ENCODE results near the gene ATP2C2. TPM values are rescaled to one million over a fixed set of nuclear protein-coding genes. Genes with fewer than 3 reads are reported as not detected.
"Not testable (repeated sequence)": the region's sequence is repeated elsewhere in the genome, so short reads cannot be mapped to it uniquely, and the experiment has no call there.

ATP2C2 gene
- total and polyA plus RNA-seq, 7 donors = 0.03 to 0.06 TPM; not detected in 5

DNA sequence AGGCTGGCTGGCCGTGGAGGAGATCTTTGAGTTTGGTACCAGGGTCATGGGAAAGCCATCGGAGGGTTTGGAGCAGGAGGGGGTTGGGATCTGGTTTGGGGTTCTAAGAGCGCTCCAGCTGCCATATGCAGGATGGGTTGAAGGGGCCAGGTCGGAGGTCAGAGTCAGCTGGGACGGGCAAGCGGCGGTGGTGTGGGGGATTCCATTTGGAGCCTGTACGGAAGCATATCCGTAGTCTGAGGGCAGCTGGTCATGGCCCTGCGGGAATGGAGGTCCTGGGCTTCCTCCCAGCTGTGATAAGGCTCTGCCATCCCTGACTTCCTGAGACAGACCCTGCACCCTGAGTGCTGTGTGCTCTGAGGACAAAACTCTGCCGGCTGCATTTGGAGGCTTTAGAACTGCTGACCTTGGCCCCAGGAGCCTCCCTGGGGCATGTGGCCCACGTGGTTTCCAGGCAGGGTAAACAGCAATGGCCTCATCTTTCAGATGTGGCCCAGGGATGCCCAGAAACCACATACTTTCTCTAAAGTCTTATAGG lies 46.5 kb downstream of the ATP2C2 start:
- TF ChIP-seq, protein P1, sequence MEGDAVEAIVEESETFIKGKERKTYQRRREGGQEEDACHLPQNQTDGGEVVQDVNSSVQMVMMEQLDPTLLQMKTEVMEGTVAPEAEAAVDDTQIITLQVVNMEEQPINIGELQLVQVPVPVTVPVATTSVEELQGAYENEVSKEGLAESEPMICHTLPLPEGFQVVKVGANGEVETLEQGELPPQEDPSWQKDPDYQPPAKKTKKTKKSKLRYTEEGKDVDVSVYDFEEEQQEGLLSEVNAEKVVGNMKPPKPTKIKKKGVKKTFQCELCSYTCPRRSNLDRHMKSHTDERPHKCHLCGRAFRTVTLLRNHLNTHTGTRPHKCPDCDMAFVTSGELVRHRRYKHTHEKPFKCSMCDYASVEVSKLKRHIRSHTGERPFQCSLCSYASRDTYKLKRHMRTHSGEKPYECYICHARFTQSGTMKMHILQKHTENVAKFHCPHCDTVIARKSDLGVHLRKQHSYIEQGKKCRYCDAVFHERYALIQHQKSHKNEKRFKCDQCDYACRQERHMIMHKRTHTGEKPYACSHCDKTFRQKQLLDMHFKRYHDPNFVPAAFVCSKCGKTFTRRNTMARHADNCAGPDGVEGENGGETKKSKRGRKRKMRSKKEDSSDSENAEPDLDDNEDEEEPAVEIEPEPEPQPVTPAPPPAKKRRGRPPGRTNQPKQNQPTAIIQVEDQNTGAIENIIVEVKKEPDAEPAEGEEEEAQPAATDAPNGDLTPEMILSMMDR (IDR thresholded peaks at IDR 0.05) = no peak
- H3K4me1 ChIP-seq = no peaks in the 10 kb centered on the region
- H3K36me3 ChIP-seq (ENCODE audit: insufficient read depth in 1 of 2, low read depth in 1 of 2) = no peaks in the 10 kb centered on the region
- ATAC-seq (no peak), DNase-seq (no peak)
- H3K27ac ChIP-seq = no peak overlapping the region
- 24 to 31% (median 30%) methylated on average over 12 of the region's 12 CpGs for WGBS, 3 donors
- H3K4me3 ChIP-seq = no peak overlapping the region
- intact Hi-C loops (cut with DNase I) = no loop called here
- no peaks in the 10 kb centered on the region for H3K9me3 ChIP-seq
- peaks cover 0 to 26% (median under 1%) of the 10 kb centered on the region in 3 donors for H3K27me3 ChIP-seq (ENCODE audit: insufficient read depth in 3 of 3, low read length in 2 of 3)

DNA sequence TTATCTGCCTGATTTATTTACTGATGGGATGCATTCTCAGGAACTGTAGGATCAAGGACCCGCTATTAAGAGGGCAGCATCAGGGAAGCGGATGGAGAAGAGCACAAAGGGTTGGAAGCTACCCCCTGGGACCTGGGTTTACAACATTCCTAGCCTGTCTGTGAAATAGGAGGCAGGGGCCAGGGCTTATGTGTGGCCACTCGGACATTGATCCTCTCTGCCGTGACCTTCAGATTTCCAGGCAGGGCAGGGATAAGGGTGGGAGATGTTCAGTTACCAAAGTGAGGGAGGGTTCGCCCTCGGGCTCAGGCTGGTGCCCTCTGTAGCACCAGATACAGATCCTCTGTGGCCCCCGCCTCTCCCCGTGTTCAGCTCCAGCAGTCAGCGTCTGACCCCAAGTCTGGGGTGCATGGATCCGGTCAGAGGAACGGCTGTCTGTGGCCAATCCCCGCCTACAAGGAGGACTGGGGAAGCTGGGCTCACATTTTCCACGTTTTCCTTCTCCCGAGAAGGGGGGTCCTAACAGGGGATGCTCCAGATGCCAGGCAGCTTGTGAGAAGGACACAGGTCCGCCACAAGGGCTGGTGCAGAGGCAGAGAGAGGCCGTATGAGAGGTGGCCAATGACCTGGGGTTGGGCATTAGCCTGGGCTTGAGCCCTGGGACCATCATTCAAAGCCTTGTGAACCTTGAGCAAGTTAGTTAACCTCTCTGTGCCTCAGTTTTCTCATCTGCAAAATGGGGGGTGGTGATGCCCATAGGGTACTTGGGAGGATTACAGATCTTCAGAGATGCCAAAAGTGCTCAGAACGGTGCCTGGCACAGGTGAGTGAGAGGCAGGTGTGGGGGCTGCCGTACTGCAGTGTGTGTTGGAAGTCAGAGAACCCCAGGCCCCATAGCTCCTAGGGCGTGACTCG lies 48.3 kb downstream of the ATP2C2 start:
- ATAC-seq (no peak), DNase-seq (no peak)
- Histone ChIP-seq H3K4me3 (no peak overlapping the region), H3K9me3 (no peaks in the 10 kb centered on the region), H3K4me1 (no peaks in the 10 kb centered on the region), H3K27ac (no peak overlapping the region), H3K36me3 (ENCODE audit: insufficient read depth in 1 of 2, low read depth in 1 of 2) (no peaks in the 10 kb centered on the region), H3K27me3 (ENCODE audit: insufficient read depth in 3 of 3, low read length in 2 of 3) (peaks cover 0 to 26% (median 3%) of the 10 kb centered on the region in 3 donors)
- WGBS, 3 donors = 45 to 51% (median 47%) methylated on average over 20 of the region's 20 CpGs
- intact Hi-C loops (cut with DNase I) = no loop called here
- TF ChIP-seq, protein P1 (IDR thresholded peaks at IDR 0.05) = no peak

DNA sequence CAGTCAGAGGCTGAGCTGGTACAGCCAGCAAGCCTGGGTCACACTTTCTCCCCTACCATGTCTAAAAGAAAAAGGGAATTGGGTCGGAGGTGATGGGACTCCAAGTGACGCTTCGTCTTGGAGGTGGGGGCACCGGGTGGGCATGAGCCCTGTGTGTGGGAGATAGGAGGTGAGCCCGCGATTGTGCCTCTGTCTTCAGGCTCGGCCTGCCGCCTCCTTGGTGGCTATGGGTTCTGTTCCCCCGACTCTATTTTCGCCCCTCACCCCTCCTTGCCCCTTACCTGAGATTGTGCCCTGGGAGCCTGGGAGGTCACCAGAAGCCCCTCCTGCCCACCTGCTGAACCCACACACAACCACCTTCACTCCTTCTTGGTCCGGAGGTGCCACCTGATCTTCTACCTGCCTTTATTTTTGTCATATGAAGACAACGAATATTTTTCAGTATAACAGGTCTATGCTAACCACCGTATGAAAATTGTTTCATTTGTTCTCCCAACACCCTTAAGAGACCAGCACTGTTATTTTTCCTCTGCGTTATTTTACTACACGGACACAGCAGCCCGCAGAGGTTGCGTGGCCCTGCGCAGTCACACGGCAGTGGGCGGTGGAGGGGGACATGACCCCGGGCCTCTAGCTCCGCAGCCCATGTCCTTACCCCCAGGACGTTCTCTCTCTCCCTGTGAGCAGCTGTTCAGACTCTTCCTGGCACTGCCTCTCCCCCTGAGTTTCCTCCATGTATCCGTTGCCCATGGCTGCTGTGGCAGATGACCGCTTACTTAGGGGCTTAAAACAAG lies 49.9 kb downstream of the ATP2C2 start:
- ATAC-seq (no peak), DNase-seq (no peak)
- intact Hi-C loops (cut with DNase I) = no loop called here
- WGBS, 3 donors = 79 to 90% (median 79%) methylated on average over 25 of the region's 25 CpGs
- TF ChIP-seq, protein P1 (IDR thresholded peaks at IDR 0.05) = no peak
- no peaks in the 10 kb centered on the region for H3K9me3 ChIP-seq
- H3K27me3 ChIP-seq (ENCODE audit: insufficient read depth in 3 of 3, low read length in 2 of 3) = peaks cover 0 to 26% (median 3%) of the 10 kb centered on the region in 3 donors
- H3K4me3 ChIP-seq = no peak overlapping the region
- no peak overlapping the region for H3K27ac ChIP-seq
- no peaks in the 10 kb centered on the region for H3K4me1 ChIP-seq
- no peaks in the 10 kb centered on the region for H3K36me3 ChIP-seq (ENCODE audit: insufficient read depth in 1 of 2, low read depth in 1 of 2)

DNA sequence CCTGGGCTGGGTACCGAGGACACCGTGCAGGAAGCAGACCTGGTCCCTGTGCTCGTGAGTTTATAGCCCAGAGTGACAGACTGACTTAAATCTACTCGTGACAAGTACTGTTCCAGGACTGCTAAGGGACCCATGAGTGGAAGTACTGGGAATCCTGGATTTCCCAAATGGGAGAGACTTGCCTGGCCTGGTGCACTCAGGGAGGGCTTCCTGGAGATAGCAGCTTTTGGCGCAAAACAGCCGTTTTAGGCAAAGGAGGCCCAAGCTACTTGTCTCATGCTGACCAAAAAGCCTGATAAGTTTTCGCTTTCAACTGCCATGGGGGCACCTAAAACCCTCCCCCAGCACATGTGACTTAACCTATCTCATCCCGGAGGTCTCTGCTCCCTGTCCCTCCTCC lies 51.4 kb downstream of the ATP2C2 start:
- TF ChIP-seq, protein P1 (IDR thresholded peaks at IDR 0.05) = no peak
- no peak overlapping the region for H3K27ac ChIP-seq
- H3K27me3 ChIP-seq (ENCODE audit: insufficient read depth in 3 of 3, low read length in 2 of 3) = peaks cover 0 to 26% (median 3%) of the 10 kb centered on the region in 3 donors
- no peak for ATAC-seq
- no peaks in the 10 kb centered on the region for H3K4me1 ChIP-seq
- 81 to 86% (median 85%) methylated on average over 8 of the region's 8 CpGs for WGBS, 3 donors
- no peaks in the 10 kb centered on the region for H3K9me3 ChIP-seq
- H3K36me3 ChIP-seq (ENCODE audit: insufficient read depth in 1 of 2, low read depth in 1 of 2) = no peaks in the 10 kb centered on the region
- intact Hi-C loops (cut with DNase I) = no loop called here
- H3K4me3 ChIP-seq = no peak overlapping the region
- no peak for DNase-seq

DNA sequence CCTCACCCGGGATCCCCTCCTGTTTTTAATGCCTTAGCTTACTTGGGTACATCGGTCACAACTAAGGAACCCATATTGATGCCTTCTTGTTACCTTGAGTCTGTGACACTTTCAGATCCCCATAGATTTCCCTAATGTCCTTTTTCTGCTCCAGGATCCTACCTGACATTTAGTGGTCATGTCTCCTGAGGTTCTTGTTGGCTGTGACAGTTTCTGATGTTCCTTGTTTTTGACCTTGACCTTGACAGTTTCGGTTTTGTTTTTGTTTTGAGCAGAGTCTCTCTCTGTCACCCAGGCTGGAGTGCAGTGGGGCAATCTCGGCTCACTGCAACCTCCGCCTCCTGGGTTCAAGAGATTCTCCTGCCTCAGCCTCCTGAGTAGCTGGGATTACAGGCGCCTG lies 52.2 kb downstream of the ATP2C2 start:
- ATAC-seq; intact Hi-C loops (cut with DNase I); H3K4me1 ChIP-seq; H3K9me3 ChIP-seq; H3K4me3 ChIP-seq; H3K27ac ChIP-seq; DNase-seq; H3K36me3 ChIP-seq (ENCODE audit: insufficient read depth in 1 of 2, low read depth in 1 of 2): not testable (repeated sequence)
- WGBS, 3 donors = 75 to 88% (median 82%) methylated on average over 6 of the region's 6 CpGs
- peaks cover 0 to 26% (median 3%) of the 10 kb centered on the region in 3 donors for H3K27me3 ChIP-seq (ENCODE audit: insufficient read depth in 3 of 3, low read length in 2 of 3)

Data from psoas muscle (tissue), 8 donors.